Neural cell (in vitro differentiated cells): ENCODE results near the gene ZNF512. TPM values are rescaled to one million over a fixed set of nuclear protein-coding genes. Genes with fewer than 3 reads are reported as not detected.
"Not testable (repeated sequence)": the region's sequence is repeated elsewhere in the genome, so short reads cannot be mapped to it uniquely, and the experiment has no call there.

Experiments used
- H2AFZ ChIP-seq: fragments of 200-600, 300-800 bp; sonication (generic), shearing (Covaris generic); 2 replicates; pipeline ENCODE4 v1.6.0; 2014; ENCODE audit warnings: low read depth, mild to moderate bottlenecking, antibody characterized with exemption, low read length, moderate library complexity
- H3F3A ChIP-seq: fragments of 200-600 bp; shearing (Covaris generic); 2 replicates; pipeline ENCODE4 v1.6.1; 2016; ENCODE audit warnings: mild to moderate bottlenecking, moderate library complexity, mixed read lengths, antibody characterized with exemption, low read length; ENCODE audit not compliant: insufficient read depth, poor library complexity, severe bottlenecking
- H3K27ac ChIP-seq: fragments of 200-600, 300-800 bp; sonication (generic), shearing (Covaris generic); 2 replicates; pipeline ENCODE4 v1.5.1; 2014; ENCODE audit warnings: mild to moderate bottlenecking, low read length, moderate library complexity
- H3K27me3 ChIP-seq: fragments of 300-800, 200-600 bp; sonication (generic), shearing (Covaris generic); 2 replicates; pipeline ENCODE4 v1.6.0; 2014; ENCODE audit warnings: mild to moderate bottlenecking, low read depth, low read length, moderate library complexity; ENCODE audit not compliant: insufficient read depth
- H3K36me3 ChIP-seq: fragments of 300-800, 200-600 bp; sonication (generic), shearing (Covaris generic); 2 replicates; pipeline ENCODE4 v1.5.1; 2014; ENCODE audit warnings: mild to moderate bottlenecking, antibody characterized with exemption, low read length, moderate library complexity; ENCODE audit not compliant: insufficient read depth
- H3K4me2 ChIP-seq: fragments of 300-800, 200-600 bp; sonication (generic), shearing (Covaris generic); 2 replicates; pipeline ENCODE4 v1.6.0; 2014; ENCODE audit warnings: mild to moderate bottlenecking, low read length
- H3K4me3 ChIP-seq: fragments of 300-800, 200-600 bp; sonication (generic), shearing (Covaris generic); 2 replicates; pipeline ENCODE4 v1.5.1; 2014; ENCODE audit warnings: mild to moderate bottlenecking, low read length, moderate library complexity
- H3K79me2 ChIP-seq: fragments of 200-600 bp; shearing (Covaris generic); replicated peaks from 2 replicates; pipeline ENCODE4 v1.6.0; 2014; ENCODE audit warnings: mild to moderate bottlenecking, low read length, moderate library complexity; ENCODE audit not compliant: insufficient read depth
- H3K9ac ChIP-seq: fragments of 300-800, 200-600 bp; sonication (generic), shearing (Covaris generic); 2 replicates; pipeline ENCODE4 v1.6.1; 2016; ENCODE audit warnings: mild to moderate bottlenecking, low read length, mixed read lengths
- H3K9me2 ChIP-seq: fragments of 200-600 bp; shearing (Covaris generic); 2 replicates; pipeline ENCODE4 v1.6.1; 2016; ENCODE audit warnings: mild to moderate bottlenecking, low read length, mixed read lengths; ENCODE audit not compliant: insufficient read depth
- H3K9me3 ChIP-seq: fragments of 200-600, 300-800 bp; sonication (generic), shearing (Covaris generic); 2 replicates; pipeline ENCODE4 v1.6.1; 2016; ENCODE audit warnings: mild to moderate bottlenecking, mixed run types, low read length, moderate library complexity, mixed read lengths
- H4K20me1 ChIP-seq: fragments of 200-600 bp; shearing (Covaris generic); 2 replicates; pipeline ENCODE4 v1.6.1; 2016; ENCODE audit warnings: mild to moderate bottlenecking, mixed run types; ENCODE audit not compliant: insufficient read depth
- CTCF ChIP-seq: fragments of 450-650 bp; IDR thresholded peaks from 2 replicates; pipeline ENCODE4 v1.5.1; 2014; ENCODE audit warnings: antibody characterized with exemption, mild to moderate bottlenecking, moderate library complexity; ENCODE audit not compliant: poor library complexity, severe bottlenecking
- EP300 ChIP-seq: fragments of 450-650 bp; conservative IDR thresholded peaks from 2 replicates; pipeline ENCODE4 v1.6.1; 2014; ENCODE audit warnings: antibody characterized with exemption, mild to moderate bottlenecking, moderate library complexity; ENCODE audit not compliant: poor library complexity, severe bottlenecking
- EZH2 ChIP-seq: fragments of 200-600, 300-800 bp; shearing (Covaris generic), sonication (generic); IDR thresholded peaks from 2 replicates; pipeline ENCODE4 v1.6.1; 2014; ENCODE audit warnings: antibody characterized with exemption, low read length, borderline replicate concordance, mild to moderate bottlenecking; ENCODE audit not compliant: insufficient read depth, poor library complexity, severe bottlenecking
- MXI1 ChIP-seq: fragments of 450-650 bp; conservative IDR thresholded peaks from 2 replicates; pipeline ENCODE4 v1.6.1; 2014; ENCODE audit warnings: antibody characterized with exemption, mild to moderate bottlenecking; ENCODE audit not compliant: poor library complexity, severe bottlenecking
- POLR2AphosphoS5 ChIP-seq: IDR thresholded peaks from 2 replicates; pipeline ENCODE4 v1.6.1; 2012
- RAD21 ChIP-seq: fragments of 450-650 bp; conservative IDR thresholded peaks from 2 replicates; pipeline ENCODE4 v1.6.1; 2014; ENCODE audit warnings: antibody characterized with exemption, mild to moderate bottlenecking, moderate library complexity
- REST ChIP-seq: IDR thresholded peaks from 2 replicates; pipeline ENCODE4 v1.6.1; 2012; ENCODE audit warnings: borderline replicate concordance
- SMC3 ChIP-seq: fragments of 450-650 bp; conservative IDR thresholded peaks from 2 replicates; pipeline ENCODE4 v1.6.1; 2014; ENCODE audit warnings: antibody characterized with exemption, mild to moderate bottlenecking, moderate library complexity; ENCODE audit not compliant: poor library complexity
- TAF1 ChIP-seq: IDR thresholded peaks from 2 replicates; pipeline ENCODE4 v1.6.1; 2012; ENCODE audit warnings: low read depth
- polyA plus RNA-seq: library from polyadenylated mRNA; depleted of rRNA; stranded (reverse); fragments of >200 nt; gene quantifications from 2 replicates; pipeline ENCODE4 v1.2.3, GENCODE V29; 2014

Gene ZNF512
- polyA plus RNA-seq, 1 donor from 2014 or later, result 30.8 TPM

GRCh38 chr2:27628767-27629709 is 46.2 kb downstream of the ZNF512 start, which contains the start of the genes CCDC121 and GPN1 (continued):
- peak; percentile 52 for TF ChIP-seq EP300
- peak; percentile 82 for TF ChIP-seq POLR2AphosphoS5
- TF ChIP-seq RAD21, result peak; percentile 30

- H3K9me2 ChIP-seq, H2AFZ ChIP-seq, H3K4me2 ChIP-seq, H3K27ac ChIP-seq, H3K79me2 ChIP-seq, H3K9ac ChIP-seq, H3K9me3 ChIP-seq, H4K20me1 ChIP-seq, H3K36me3 ChIP-seq, H3K27me3 ChIP-seq, H3F3A ChIP-seq: not testable (repeated sequence)
- H3K4me3 ChIP-seq, result peak overlapping the region; percentile 71
These were observed 47.4 kb downstream of the ZNF512 start for GRCh38 chr2:27630257-27630656.

GRCh38 chr2:27634291-27634690 is 51.4 kb downstream of the ZNF512 start:
- no peaks in the 10 kb centered on the region for H3F3A ChIP-seq
- no peak overlapping the region for H2AFZ ChIP-seq
- peaks cover 5% of the 10 kb centered on the region for H3K79me2 ChIP-seq
- H3K4me2 ChIP-seq, result no peak overlapping the region
- H3K36me3 ChIP-seq, result peaks cover 6% of the 10 kb centered on the region
- TF ChIP-seq REST, result no peak
- no peak for TF ChIP-seq EZH2
- TF ChIP-seq MXI1, result no peak
- TF ChIP-seq EP300, result no peak
- no peak for TF ChIP-seq TAF1
- no peak for TF ChIP-seq CTCF
- no peak for TF ChIP-seq POLR2AphosphoS5
- no peak for TF ChIP-seq SMC3
- no peak for TF ChIP-seq RAD21
- H3K9me3 ChIP-seq, result no peaks in the 10 kb centered on the region
- H3K27me3 ChIP-seq, result no peaks in the 10 kb centered on the region
- H3K4me3 ChIP-seq, result no peak overlapping the region
- no peak overlapping the region for H3K9ac ChIP-seq
- H3K27ac ChIP-seq, result no peak overlapping the region
- no peaks in the 10 kb centered on the region for H3K9me2 ChIP-seq
- no peaks in the 10 kb centered on the region for H4K20me1 ChIP-seq
